Thoracic aorta (tissue), 2 donors: ENCODE results near the gene ABCA1. TPM values are rescaled to one million over a fixed set of nuclear protein-coding genes. Genes with fewer than 3 reads are reported as not detected.

ENCODE experiments used
- ATAC-seq: fragments of 150-250 bp; one replicate; pipeline ENCODE4 v1.8.0; 2017; ENCODE audit warnings: low read depth; ENCODE audit not compliant: insufficient number of reproducible peaks, low FRiP score
- DNase-seq: peaks from one replicate; pipeline ENCODE4 v3.0.0-alpha.2; 2020; ENCODE audit warnings: low spot score
- H3K27ac ChIP-seq, 2 donors: fragments of 200-600 bp; sonication (generic); 1 replicate in 1 of 2; 2 replicates in 1 of 2; pipeline ENCODE4 v1.5.1; 2016; ENCODE audit warnings: mild to moderate bottlenecking in 2 of 2, moderate library complexity in 2 of 2
- H3K27me3 ChIP-seq: fragments of 200-600 bp; sonication (generic); replicated peaks from 2 replicates; pipeline ENCODE4 v1.6.0; 2016; ENCODE audit warnings: mild to moderate bottlenecking; ENCODE audit not compliant: insufficient read depth
- H3K36me3 ChIP-seq: fragments of 200-600 bp; sonication (generic); one replicate; pipeline ENCODE4 v1.5.1; 2016
- H3K4me1 ChIP-seq, 2 donors: fragments of 200-600 bp; sonication (generic); 1 replicate in 1 of 2; 2 replicates in 1 of 2; pipeline versions ENCODE4 v1.5.1 to v1.6.0; 2016; ENCODE audit warnings: low read depth in 2 of 2, mild to moderate bottlenecking in 1 of 2; ENCODE audit not compliant: control insufficient read depth in 1 of 2
- H3K4me3 ChIP-seq: fragments of 200-600 bp; sonication (generic); 2 replicates; pipeline ENCODE4 v1.5.1; 2016; ENCODE audit warnings: mild to moderate bottlenecking
- H3K9me3 ChIP-seq: fragments of 200-600 bp; sonication (generic); 2 replicates; pipeline ENCODE4 v1.5.1; 2016
- CTCF ChIP-seq: fragments of 200-600 bp; sonication (generic); IDR thresholded peaks from one replicate; pipeline ENCODE4 v1.5.1; 2019; ENCODE audit warnings: antibody characterized with exemption
- total RNA-seq, 2 donors: library from RNA; depleted of rRNA; stranded (reverse); fragments of >200 nt; gene quantifications; one replicate each; pipeline versions ENCODE4 v1.1.0 to v1.2.3, GENCODE V29; 2016

Gene ABCA1
- total RNA-seq, 2 donors from 2014 or later = 48.1 to 79.7 TPM

- Histone ChIP-seq H3K27ac (no peak overlapping the region), H3K4me3 (no peak overlapping the region), H3K9me3 (no peaks in the 10 kb centered on the region), H3K4me1 (no peaks in the 10 kb centered on the region), H3K27me3 (no peaks in the 10 kb centered on the region), H3K36me3 (peaks cover 44% of the 10 kb centered on the region)
- no peak for TF ChIP-seq CTCF
- ATAC-seq (no peak), DNase-seq (no peak)
These were observed 96.3 kb downstream of the ABCA1 start for GRCh38 chr9:104831681-104832080.

GRCh38 chr9:104826911-104827310, 101.0 kb downstream of the ABCA1 start:
- H3K36me3 ChIP-seq = peaks cover 67% of the 10 kb centered on the region
- DNase-seq (no peak), ATAC-seq (no peak)

GRCh38 chr9:104826079-104826775, 101.7 kb downstream of the ABCA1 start:
- no peaks in the 10 kb centered on the region for H3K9me3 ChIP-seq
- DNase-seq (no peak), ATAC-seq (no peak)
- no peaks in the 10 kb centered on the region for H3K27me3 ChIP-seq
- H3K4me1 ChIP-seq = no peaks in the 10 kb centered on the region
- H3K36me3 ChIP-seq = peaks cover 63% of the 10 kb centered on the region
- no peak overlapping the region for H3K27ac ChIP-seq
- TF ChIP-seq CTCF = no peak
- no peak overlapping the region for H3K4me3 ChIP-seq

More at GRCh38 chr9:104826911-104827310, 101.0 kb downstream of the ABCA1 start:
- Histone ChIP-seq H3K27me3 (no peaks in the 10 kb centered on the region), H3K27ac (no peak overlapping the region), H3K9me3 (no peaks in the 10 kb centered on the region), H3K4me3 (no peak overlapping the region), H3K4me1 (no peaks in the 10 kb centered on the region)
- no peak for TF ChIP-seq CTCF

- H3K27me3 ChIP-seq = no peaks in the 10 kb centered on the region
- no peak for ATAC-seq
- no peak overlapping the region for H3K4me3 ChIP-seq
- no peak overlapping the region for H3K27ac ChIP-seq
- H3K36me3 ChIP-seq = peaks cover 72% of the 10 kb centered on the region
- no peak for TF ChIP-seq CTCF
- H3K9me3 ChIP-seq = no peaks in the 10 kb centered on the region
- DNase-seq = no peak
- no peaks in the 10 kb centered on the region for H3K4me1 ChIP-seq
These were observed 107.6 kb downstream of the ABCA1 start for GRCh38 chr9:104820336-104820735.

- Histone ChIP-seq H3K4me1 (no peaks in the 10 kb centered on the region), H3K27me3 (no peaks in the 10 kb centered on the region), H3K27ac (no peak overlapping the region), H3K9me3 (no peaks in the 10 kb centered on the region), H3K36me3 (peaks cover 67% of the 10 kb centered on the region), H3K4me3 (no peak overlapping the region)
- DNase-seq (no peak), ATAC-seq (no peak)
- TF ChIP-seq CTCF = no peak
These were observed 108.9 kb downstream of the ABCA1 start for GRCh38 chr9:104819033-104819432.
